ENCODE measurements around the gene SLC5A5. TPM values are rescaled to one million over a fixed set of nuclear protein-coding genes. Genes with fewer than 3 reads are reported as not detected.

SLC5A5 gene
- total and polyA plus RNA-seq, 10 of the 15 experiments (the other 5 are each of a cell fraction or from before 2014, with no cell fraction given): 0.02 to 0.08 (median 0.05) TPM; not detected in 3

- FAIRE-seq (no peak), DNase-seq (ENCODE audit: low read depth, low spot score) (no peak), ATAC-seq (no peak)
- intact Hi-C loops (cut with micrococcal nuclease; ENCODE audit: unreplicated experiment): no loop called here
- Histone ChIP-seq H2AFZ (ENCODE audit: control insufficient read depth, low read depth, low read length) (no peak overlapping the region), H4K20me1 (ENCODE audit: control insufficient read depth, insufficient read depth) (no peaks in the 10 kb centered on the region; the same call in 1 of the 2 replicates), H3K9ac (ENCODE audit: control insufficient read depth, insufficient read depth, low read length) (no peak overlapping the region), H3K27ac (ENCODE audit: control insufficient read depth, insufficient read depth) (no peak overlapping the region), H3K79me2 (ENCODE audit: control insufficient read depth, insufficient read depth, low read length) (no peaks in the 10 kb centered on the region), H3K4me2 (ENCODE audit: control insufficient read depth, insufficient read depth) (no peak overlapping the region), H3K27me3 (replicated peaks in 1 of 2; ENCODE audit: control insufficient read depth in 2 of 2, insufficient read depth in 2 of 2, low read length in 1 of 2) (peaks cover 3 to 4% of the 10 kb centered on the region in 2 experiments; a peak in 3 of 4 replicates), H3K4me3 (no peak overlapping the region), H3K36me3 (ENCODE audit: control insufficient read depth in 2 of 2, insufficient read depth in 2 of 2, low read length in 1 of 2) (peaks cover 0 to 3% of the 10 kb centered on the region in 2 experiments; a peak in 2 of 4 replicates), H3K4me1 (ENCODE audit: control insufficient read depth, insufficient read depth, low read length) (peaks cover 3% of the 10 kb centered on the region), H3K9me3 (replicated peaks; ENCODE audit: control insufficient read depth, insufficient read depth, low read length) (no peaks in the 10 kb centered on the region)
- ChIA-PET SMC1A (ENCODE audit: uncharacterized antibody, unreplicated experiment) (interaction anchor here (2.7 kb wide), 1 partner anchor 64 kb away, joined by 11 read pairs; the partner anchor contains the start of gene CCDC124), CTCF (interaction anchor here (1.5 to 3.0 kb wide), 2 partner anchors 63 to 69 kb away, joined by 3 to 36 read pairs; partner anchors contain the start of gene CCDC124), RAD21 (ENCODE audit: unreplicated experiment) (interaction anchor here (2.2 to 3.0 kb wide), 2 partner anchors 10 to 63 kb away, joined by 8 to 33 read pairs; partner anchors contain the start of genes CCDC124 and RPL18A), POLR2A (interaction anchor here (0.9 kb wide), 1 partner anchor 64 kb away, joined by 3 read pairs; the partner anchor contains the start of gene CCDC124)
- no TSS peak for BruUV-seq (replicated peaks)
- 64% methylated on average over 11 of the region's 11 CpGs for WGBS (ENCODE audit: insufficient coverage, insufficient replicate concordance, low lambda C conversion rate, missing lambda C conversion rate)
- no peak for TF ChIP-seq SREBF1 (IDR thresholded peaks at IDR 0.05; ENCODE audit: low read length)
- TF ChIP-seq POLR2AphosphoS5 (IDR thresholded peaks at IDR 0.05; ENCODE audit: low read length): no peak
- TF ChIP-seq, protein P1, sequence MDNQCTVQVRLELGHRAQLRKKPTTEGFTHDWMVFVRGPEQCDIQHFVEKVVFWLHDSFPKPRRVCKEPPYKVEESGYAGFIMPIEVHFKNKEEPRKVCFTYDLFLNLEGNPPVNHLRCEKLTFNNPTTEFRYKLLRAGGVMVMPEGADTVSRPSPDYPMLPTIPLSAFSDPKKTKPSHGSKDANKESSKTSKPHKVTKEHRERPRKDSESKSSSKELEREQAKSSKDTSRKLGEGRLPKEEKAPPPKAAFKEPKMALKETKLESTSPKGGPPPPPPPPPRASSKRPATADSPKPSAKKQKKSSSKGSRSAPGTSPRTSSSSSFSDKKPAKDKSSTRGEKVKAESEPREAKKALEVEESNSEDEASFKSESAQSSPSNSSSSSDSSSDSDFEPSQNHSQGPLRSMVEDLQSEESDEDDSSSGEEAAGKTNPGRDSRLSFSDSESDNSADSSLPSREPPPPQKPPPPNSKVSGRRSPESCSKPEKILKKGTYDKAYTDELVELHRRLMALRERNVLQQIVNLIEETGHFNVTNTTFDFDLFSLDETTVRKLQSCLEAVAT (IDR thresholded peaks at IDR 0.05): no peak
- TF ChIP-seq, protein P2, sequence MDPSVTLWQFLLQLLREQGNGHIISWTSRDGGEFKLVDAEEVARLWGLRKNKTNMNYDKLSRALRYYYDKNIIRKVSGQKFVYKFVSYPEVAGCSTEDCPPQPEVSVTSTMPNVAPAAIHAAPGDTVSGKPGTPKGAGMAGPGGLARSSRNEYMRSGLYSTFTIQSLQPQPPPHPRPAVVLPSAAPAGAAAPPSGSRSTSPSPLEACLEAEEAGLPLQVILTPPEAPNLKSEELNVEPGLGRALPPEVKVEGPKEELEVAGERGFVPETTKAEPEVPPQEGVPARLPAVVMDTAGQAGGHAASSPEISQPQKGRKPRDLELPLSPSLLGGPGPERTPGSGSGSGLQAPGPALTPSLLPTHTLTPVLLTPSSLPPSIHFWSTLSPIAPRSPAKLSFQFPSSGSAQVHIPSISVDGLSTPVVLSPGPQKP (IDR thresholded peaks at IDR 0.05; ENCODE audit: low read depth, low read length): no peak
- no peak for TF ChIP-seq CBX5 (IDR thresholded peaks at IDR 0.05; ENCODE audit: low read depth)
- no peak for TF ChIP-seq JUND (IDR thresholded peaks at IDR 0.05; ENCODE audit: low read depth, low read length)
- no peak for TF ChIP-seq KDM1A (IDR thresholded peaks at IDR 0.05; ENCODE audit: borderline replicate concordance)
- TF ChIP-seq ATF7 (IDR thresholded peaks at IDR 0.05; ENCODE audit: low read depth): no peak
- TF ChIP-seq ZBED1 (IDR thresholded peaks at IDR 0.05; ENCODE audit: borderline replicate concordance): no peak
- no peak for TF ChIP-seq SMAD5 (IDR thresholded peaks at IDR 0.05; ENCODE audit: low read depth)
- no peak for TF ChIP-seq TARDBP (IDR thresholded peaks at IDR 0.05; ENCODE audit: borderline replicate concordance)
- no peak for TF ChIP-seq MYB (IDR thresholded peaks at IDR 0.05; ENCODE audit: borderline replicate concordance, low read depth, low read length)
- no peak for TF ChIP-seq RELA (IDR thresholded peaks at IDR 0.05; ENCODE audit: borderline replicate concordance, partially characterized antibody)
- no peak for TF ChIP-seq CEBPB (IDR thresholded peaks at IDR 0.05; ENCODE audit: borderline replicate concordance in 1 of 2, low read depth in 2 of 2, low read length in 2 of 2)
- TF ChIP-seq, protein P3, sequence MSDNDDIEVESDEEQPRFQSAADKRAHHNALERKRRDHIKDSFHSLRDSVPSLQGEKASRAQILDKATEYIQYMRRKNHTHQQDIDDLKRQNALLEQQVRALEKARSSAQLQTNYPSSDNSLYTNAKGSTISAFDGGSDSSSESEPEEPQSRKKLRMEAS (IDR thresholded peaks at IDR 0.05; ENCODE audit: low read depth, low read length): no peak
- no peak for TF ChIP-seq CREB1 (IDR thresholded peaks at IDR 0.05; ENCODE audit: low read depth)
- no peak for TF ChIP-seq DPF2 (IDR thresholded peaks at IDR 0.05)
- in situ Hi-C loops (cut with MboI): loop anchor here (5.0 kb wide), 2 partner anchors 58 to 118 kb away; no protein-coding TSS in a partner anchor
These were observed 2.6 kb upstream of the SLC5A5 start for GRCh38 chr19:17869114-17869608.
